ENCODE measurements around the gene ARSG. TPM values are rescaled to one million over a fixed set of nuclear protein-coding genes. Genes with fewer than 3 reads are reported as not detected.

Gene ARSG
- total and polyA plus RNA-seq, 9 of the 15 experiments (the other 6 are each of a cell fraction or from before 2014, with no cell fraction given): 1.0 to 5.6 (median 1.8) TPM

DNA sequence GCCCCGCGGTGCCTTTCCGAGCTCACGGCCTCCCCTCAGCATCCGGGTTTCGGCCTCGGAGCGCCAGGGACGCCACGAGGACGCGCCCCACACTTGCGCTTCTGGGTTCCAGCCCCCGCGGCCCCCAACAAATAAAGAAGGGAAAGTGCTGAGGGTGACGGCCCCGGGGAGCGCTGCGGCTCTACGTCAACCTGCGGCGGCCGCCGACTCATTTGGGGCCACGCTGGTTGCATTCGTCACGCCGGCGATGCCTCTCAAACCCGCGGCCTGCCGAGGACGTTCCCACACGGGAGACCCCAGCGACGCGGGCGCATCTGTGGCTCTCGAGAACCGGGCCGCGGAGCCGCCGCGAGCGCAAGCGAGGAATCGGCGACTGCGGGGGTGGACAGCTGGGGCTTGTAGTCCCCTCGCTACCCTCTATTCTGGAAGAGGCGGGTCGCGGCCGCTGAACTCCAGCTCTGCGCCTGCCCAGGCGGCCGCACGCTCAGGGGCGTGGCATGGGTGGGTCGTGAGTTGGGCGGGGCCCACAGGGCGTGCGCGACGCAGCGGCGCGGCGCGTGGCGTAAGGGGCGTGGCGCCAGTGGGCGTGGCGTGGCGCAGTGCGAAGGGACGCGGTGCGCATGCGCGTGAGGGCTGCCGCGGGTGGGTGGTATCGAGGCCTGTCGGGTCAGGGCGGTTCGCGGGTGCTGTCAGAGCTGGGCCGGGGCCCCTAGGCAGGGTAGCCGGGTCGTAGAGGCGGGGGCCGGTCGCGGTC lies 43.7 kb upstream of the ARSG start, which contains the start of gene AMZ2 (continued):
- TF ChIP-seq MYNN (IDR thresholded peaks at IDR 0.05) (no peak), MYNN (CRISPR knock-in tag; IDR thresholded peaks at IDR 0.05) (no peak), RBM39 (optimal IDR thresholded peaks at IDR 0.05; ENCODE audit: low read depth, low read length) (no peak), ZNF3 (CRISPR knock-in tag; IDR thresholded peaks at IDR 0.05) (no peak), JUND (IDR thresholded peaks at IDR 0.05; ENCODE audit: borderline replicate concordance, low read depth, low read length) (no peak), JUND (tag; IDR thresholded peaks at IDR 0.05; ENCODE audit: borderline replicate concordance, low read depth, low read length) (0 out of 3 replicates have a peak, but pooled peaks have one; percentile 15), ZNF146 (CRISPR knock-in tag; IDR thresholded peaks at IDR 0.05; ENCODE audit: unreplicated experiment) (no peak), ETS2 (tag; IDR thresholded peaks at IDR 0.05; ENCODE audit: borderline replicate concordance, poor library complexity, severe bottlenecking) (no peak), ZNF316 (IDR thresholded peaks at IDR 0.05) (no peak), ZNF408 (CRISPR knock-in tag; IDR thresholded peaks at IDR 0.05; ENCODE audit: low read depth) (no peak), POLR3G (IDR thresholded peaks at IDR 0.05; ENCODE audit: extremely low read depth, insufficient read length, insufficient replicate concordance) (no peak), FIP1L1 (IDR thresholded peaks at IDR 0.05; ENCODE audit: low read depth, low read length, poor library complexity, severe bottlenecking) (peak; percentile 84), ZBTB17 (CRISPR knock-in tag; IDR thresholded peaks at IDR 0.05) (peak; percentile 76; the same call in 1 of the 2 replicates), SMARCB1 (IDR thresholded peaks at IDR 0.05; ENCODE audit: insufficient read length, low read depth) (no peak), PML (IDR thresholded peaks at IDR 0.05; ENCODE audit: low read length) (peak; percentile 54; the same call in 1 of the 2 replicates), KDM2B (CRISPR knock-in tag; IDR thresholded peaks at IDR 0.05) (0 out of 2 replicates have a peak, but pooled peaks have one; percentile 31), ZNF696 (CRISPR knock-in tag; conservative IDR thresholded peaks at IDR 0.05) (no peak), HMGN3 (IDR thresholded peaks at IDR 0.05; ENCODE audit: borderline replicate concordance, extremely low read depth, insufficient read length, low read depth, low read length) (peak; percentile 79), LCOR (CRISPR knock-in tag; IDR thresholded peaks at IDR 0.05) (peak; percentile 57; the same call in 1 of the 2 replicates), DACH1 (IDR thresholded peaks at IDR 0.05; ENCODE audit: partially characterized antibody) (no peak), ZNF212 (CRISPR knock-in tag; IDR thresholded peaks at IDR 0.05) (no peak), ERF (CRISPR knock-in tag; IDR thresholded peaks at IDR 0.05) (0 out of 2 replicates have a peak, but pooled peaks have one; percentile 37), ATF1 (CRISPR knock-in tag; IDR thresholded peaks at IDR 0.05) (no peak), ATF1 (tag; IDR thresholded peaks at IDR 0.05) (peak; percentile 89)
- TF ChIP-seq, protein P1, sequence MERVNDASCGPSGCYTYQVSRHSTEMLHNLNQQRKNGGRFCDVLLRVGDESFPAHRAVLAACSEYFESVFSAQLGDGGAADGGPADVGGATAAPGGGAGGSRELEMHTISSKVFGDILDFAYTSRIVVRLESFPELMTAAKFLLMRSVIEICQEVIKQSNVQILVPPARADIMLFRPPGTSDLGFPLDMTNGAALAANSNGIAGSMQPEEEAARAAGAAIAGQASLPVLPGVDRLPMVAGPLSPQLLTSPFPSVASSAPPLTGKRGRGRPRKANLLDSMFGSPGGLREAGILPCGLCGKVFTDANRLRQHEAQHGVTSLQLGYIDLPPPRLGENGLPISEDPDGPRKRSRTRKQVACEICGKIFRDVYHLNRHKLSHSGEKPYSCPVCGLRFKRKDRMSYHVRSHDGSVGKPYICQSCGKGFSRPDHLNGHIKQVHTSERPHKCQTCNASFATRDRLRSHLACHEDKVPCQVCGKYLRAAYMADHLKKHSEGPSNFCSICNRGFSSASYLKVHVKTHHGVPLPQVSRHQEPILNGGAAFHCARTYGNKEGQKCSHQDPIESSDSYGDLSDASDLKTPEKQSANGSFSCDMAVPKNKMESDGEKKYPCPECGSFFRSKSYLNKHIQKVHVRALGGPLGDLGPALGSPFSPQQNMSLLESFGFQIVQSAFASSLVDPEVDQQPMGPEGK (CRISPR knock-in tag; IDR thresholded peaks at IDR 0.05; ENCODE audit: borderline replicate concordance): no peak
- TF ChIP-seq, protein P2, sequence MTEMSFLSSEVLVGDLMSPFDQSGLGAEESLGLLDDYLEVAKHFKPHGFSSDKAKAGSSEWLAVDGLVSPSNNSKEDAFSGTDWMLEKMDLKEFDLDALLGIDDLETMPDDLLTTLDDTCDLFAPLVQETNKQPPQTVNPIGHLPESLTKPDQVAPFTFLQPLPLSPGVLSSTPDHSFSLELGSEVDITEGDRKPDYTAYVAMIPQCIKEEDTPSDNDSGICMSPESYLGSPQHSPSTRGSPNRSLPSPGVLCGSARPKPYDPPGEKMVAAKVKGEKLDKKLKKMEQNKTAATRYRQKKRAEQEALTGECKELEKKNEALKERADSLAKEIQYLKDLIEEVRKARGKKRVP (CRISPR knock-in tag; IDR thresholded peaks at IDR 0.05): no peak
- TF ChIP-seq, protein P3, sequence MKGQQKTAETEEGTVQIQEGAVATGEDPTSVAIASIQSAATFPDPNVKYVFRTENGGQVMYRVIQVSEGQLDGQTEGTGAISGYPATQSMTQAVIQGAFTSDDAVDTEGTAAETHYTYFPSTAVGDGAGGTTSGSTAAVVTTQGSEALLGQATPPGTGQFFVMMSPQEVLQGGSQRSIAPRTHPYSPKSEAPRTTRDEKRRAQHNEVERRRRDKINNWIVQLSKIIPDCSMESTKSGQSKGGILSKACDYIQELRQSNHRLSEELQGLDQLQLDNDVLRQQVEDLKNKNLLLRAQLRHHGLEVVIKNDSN (CRISPR knock-in tag; IDR thresholded peaks at IDR 0.05): peak; percentile 62; the same call in 1 of the 2 replicates
